Upper lobe of left lung (tissue), 4 donors: ENCODE results near the gene COL6A3.

ENCODE experiments used
- CTCF ChIP-seq, 6 experiments: fragments of 450-650 bp in 4 of 6; fragments of 200-600 bp in 2 of 6; sonication (generic) in 2 of 6; IDR thresholded peaks; one replicate each; pipeline ENCODE4 v1.5.1; 2016 to 2019; ENCODE audit warnings: antibody characterized with exemption in 6 of 6
- EP300 ChIP-seq, 4 donors: sonication (generic); formaldehyde crosslinking; IDR thresholded peaks; one replicate each; pipeline ENCODE4 v1.5.1; 2017; ENCODE audit warnings: antibody characterized with exemption in 4 of 4, control low read depth in 2 of 4
- POLR2A ChIP-seq, 4 donors: fragments of 450-650 bp; IDR thresholded peaks; one replicate each; pipeline ENCODE4 v1.5.1; 2016 to 2017; ENCODE audit warnings: antibody characterized with exemption in 4 of 4, mild to moderate bottlenecking in 2 of 4

- TF ChIP-seq POLR2A (IDR thresholded peaks at IDR 0.05): no peak
- TF ChIP-seq CTCF (IDR thresholded peaks at IDR 0.05): no peak
- TF ChIP-seq EP300 (IDR thresholded peaks at IDR 0.05): no peak
Measured at GRCh38 chr2:237345891-237346640, 67.9 kb downstream of the COL6A3 start.
